ENCODE data around the gene LYRM4.

LYRM4 gene

GRCh38 chr6:5246141-5247097 lies 14.3 kb downstream of the LYRM4 start:
- DNase-seq (ENCODE audit: low spot score) = no peak

DNA sequence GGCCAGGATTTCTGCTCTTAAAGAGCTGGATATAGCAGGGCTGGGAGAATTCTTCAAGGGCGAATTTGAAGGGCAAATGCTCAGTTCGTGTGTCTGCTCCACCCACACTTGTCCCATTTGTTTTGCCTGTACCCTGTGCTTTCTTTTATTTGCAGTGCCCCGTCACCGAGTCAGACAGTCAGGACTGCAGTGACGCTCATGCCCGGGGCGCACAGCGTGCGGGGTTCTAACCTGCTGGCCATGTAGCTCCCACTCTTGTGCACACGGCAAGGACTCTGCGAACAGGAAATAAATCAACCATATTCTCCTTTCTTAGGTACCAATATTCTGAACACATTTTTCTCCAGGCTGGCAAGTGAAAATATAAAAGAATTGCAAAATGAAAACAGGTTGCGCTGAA lies 17.7 kb downstream of the LYRM4 start:
- no peak for DNase-seq (ENCODE audit: low spot score)

DNA sequence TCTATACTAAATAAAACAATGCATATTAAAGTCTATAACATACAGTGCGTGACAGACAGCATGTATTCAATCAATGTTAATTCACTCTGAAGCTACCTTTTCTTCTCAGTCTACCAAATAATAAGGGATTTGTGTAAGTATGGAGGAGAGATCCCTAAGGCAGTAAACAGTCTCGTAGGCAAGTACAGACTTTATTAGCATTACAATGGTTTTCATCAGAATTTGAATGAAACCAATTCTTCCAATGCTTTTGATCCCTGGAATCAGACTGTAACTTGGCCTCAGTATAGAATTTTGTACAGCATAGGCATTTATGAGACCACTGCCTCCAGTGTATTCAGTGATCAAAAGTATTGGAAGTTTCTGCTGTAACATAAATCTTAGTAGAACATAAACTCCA lies 19.5 kb downstream of the LYRM4 start:
- DNase-seq (ENCODE audit: low spot score) = no peak

DNA sequence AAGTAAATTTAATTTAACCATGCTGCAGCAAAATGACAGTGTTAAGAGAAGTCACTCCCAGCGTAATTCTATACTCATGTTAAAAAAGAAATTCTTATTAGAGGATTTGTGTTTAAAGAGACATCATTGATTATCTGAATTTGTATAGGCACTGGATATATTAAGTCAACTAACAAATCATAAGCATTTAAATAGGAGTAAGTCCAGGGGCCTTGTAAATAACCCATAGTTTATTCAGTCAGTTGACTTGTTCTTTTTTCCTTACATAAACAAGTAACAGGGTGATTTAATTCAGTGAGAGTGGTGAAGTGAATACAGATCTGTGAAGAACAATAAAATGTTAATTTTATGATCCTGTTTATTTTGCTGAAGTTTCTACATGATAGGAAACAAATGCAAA lies 22.4 kb downstream of the LYRM4 start:
- no peak for DNase-seq (ENCODE audit: low spot score)

GRCh38 chr6:5237805-5238204 lies 22.9 kb downstream of the LYRM4 start:
- DNase-seq (ENCODE audit: low spot score) = no peak

GRCh38 chr6:5235830-5236229 lies 24.9 kb downstream of the LYRM4 start:
- no peak for DNase-seq (ENCODE audit: low spot score)

DNA sequence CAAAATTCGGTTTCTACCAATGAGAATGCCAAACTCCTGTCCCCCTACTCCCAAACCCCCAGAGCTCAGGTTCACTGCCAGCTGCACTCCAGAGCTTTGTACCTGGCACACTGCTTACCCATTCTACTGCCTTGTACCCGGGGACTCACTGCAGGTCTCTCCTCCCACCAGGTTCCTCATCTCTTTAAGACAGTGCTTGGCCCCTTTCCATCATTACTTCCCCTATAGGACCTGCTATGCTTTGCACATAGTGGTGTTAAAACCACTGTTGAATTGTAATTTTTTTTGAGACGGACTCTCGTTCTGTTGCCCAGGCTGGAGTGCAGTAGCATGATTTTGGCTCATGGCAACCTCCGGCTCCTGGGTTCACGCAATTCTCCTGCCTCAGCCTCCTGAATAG lies 25.9 kb downstream of the LYRM4 start:
- no peak for DNase-seq (ENCODE audit: low spot score)

GRCh38 chr6:5231289-5231688 lies 29.5 kb downstream of the LYRM4 start:
- DNase-seq (ENCODE audit: low spot score) = no peak

DNA sequence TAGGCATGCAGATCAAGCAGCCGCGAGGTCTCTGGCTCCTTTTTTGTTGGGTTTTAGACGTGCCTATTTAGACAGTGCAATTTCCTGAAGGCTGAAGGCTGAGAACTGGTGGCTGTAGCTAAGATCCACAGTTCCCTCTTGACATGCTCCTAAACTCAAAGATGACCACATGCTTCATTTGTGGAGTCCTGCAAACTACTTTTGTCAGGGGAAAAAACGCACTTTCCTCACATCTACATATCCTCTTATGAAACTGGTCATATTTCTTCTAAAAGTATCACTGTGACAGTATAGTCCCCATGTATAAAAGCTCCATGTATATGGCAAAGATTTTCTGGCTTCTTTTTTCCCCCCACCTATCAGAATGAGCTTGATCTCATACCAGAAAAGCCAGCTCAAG lies 30.7 kb downstream of the LYRM4 start:
- no peak for DNase-seq (ENCODE audit: low spot score)

GRCh38 chr6:5229356-5229755 lies 31.4 kb downstream of the LYRM4 start:
- DNase-seq (ENCODE audit: low spot score) = no peak

DNA sequence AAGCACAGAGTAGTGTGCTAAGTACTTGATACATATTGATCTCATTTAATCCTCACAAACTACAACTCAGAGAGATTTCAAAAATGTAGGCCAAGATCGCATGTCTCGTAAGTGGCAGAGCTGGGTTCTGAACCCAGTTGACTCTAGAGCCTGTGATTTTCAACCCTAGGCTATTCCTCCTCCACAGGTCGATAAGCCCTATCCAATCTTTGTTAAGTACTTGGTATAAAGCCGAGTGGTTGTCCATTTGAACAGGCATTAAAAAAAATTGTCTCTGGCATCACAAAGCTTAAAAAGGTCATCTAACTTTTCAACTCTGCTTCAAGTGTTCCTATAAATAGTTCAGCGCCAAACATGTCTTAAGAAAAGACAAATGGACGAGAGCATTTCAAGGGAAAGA lies 37.4 kb downstream of the LYRM4 start:
- DNase-seq (ENCODE audit: low spot score) = no peak

DNA sequence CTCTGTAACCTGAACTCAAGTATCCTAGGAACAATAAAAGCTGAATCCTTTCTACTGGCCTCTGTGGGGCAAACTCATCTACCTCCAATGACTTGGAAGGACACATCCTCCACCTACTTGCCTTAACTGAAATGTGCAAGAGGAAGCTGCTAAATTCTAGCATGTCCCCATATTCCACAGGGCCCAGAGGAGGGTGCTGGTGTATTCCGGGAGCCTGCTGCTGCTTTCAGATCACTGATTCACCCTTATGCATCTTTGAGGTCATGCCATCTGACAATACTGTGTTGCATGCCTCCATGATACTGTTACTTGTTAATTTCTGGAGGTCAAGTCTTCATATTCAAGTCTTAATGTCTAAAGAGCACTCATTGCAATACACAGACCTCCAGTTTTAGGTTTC lies 40.3 kb downstream of the LYRM4 start:
- DNase-seq (ENCODE audit: low spot score) = no peak

GRCh38 chr6:5219011-5219691 lies 41.6 kb downstream of the LYRM4 start:
- no peak for DNase-seq (ENCODE audit: low spot score)

DNA sequence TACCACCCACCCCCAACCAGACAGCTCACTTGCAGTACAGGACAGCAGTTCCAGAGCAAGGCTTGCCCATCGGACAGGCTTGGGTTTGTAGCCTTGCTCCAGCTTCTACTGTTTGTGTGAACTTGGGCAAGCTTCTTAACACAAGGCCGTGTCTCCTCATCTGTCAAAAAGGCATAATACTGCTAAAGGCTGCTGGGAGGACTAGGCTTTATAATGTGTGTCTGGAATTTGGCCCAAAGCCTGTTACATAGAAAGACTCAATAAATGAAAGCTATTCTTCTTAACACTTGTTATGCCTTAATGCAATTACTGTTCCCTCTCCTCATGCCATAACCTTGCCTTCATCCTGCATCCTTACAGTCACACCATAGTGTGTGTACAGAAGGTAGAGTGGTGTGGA lies 43.4 kb downstream of the LYRM4 start:
- no peak for DNase-seq (ENCODE audit: low spot score)

DNA sequence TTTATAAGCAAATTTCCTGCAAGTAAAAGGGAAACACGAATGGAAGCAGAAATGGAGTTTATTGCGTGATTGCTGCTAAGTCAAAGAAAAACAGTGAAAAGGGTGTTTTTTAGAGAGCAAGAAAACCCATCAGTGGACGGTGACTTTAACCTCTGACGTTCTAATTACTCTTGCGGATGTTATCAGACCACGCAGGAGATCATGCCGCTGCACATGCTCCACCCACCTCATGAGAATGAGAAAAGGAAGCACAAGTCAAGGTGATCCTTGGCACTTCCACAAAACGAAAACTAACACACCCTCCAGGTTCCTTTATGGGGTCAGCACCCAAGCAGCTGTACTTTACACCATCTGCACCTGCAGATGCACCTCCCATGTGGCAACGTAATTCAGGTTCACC lies 45.0 kb downstream of the LYRM4 start:
- DNase-seq (ENCODE audit: low spot score) = no peak

DNA sequence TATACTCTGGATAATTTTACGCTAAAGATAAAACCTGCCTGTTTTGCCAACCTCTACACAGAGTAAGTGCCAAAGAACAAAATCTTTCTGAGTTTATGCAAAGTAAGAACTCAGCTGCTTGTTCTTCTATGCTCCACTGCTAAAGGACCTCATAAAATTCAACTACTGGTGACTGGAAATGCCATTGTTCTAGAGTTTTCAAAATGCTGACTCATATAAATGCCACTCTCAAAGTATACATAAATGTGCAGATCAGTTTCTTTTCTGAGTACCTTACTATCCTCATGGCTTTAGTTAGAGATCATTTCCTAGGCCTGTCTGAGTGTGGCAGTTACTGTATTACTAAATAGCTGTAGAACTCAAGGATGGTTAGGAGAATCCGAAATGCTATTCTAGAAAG lies 45.6 kb downstream of the LYRM4 start:
- DNase-seq (ENCODE audit: low spot score) = peak; percentile 35

DNA sequence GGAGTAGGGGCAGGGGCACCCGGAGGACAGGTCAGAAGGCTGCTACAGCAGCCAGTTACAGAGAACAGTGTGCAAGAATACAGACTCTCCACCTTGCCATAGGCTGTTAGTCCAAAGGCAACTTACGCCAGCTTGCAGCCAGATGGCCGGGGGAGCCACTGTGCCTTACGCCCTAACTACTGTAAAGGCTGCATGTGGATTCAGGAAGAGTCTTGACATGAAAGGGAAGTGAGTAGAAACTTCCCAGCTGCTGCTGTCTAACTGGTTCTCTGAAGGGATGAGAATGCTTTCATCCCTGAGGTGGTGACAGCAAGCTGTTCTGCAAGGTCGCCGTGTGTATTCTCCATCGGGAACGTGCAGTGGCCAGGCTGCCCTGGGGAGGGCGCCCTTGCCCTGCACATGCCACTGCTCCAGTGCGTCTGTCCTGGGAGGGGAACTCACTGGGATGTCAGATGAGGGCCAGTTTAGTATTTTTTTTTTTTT lies 46.1 kb downstream of the LYRM4 start:
- peak; percentile 38 for DNase-seq (ENCODE audit: low spot score)

GRCh38 chr6:5213836-5214235 lies 46.9 kb downstream of the LYRM4 start:
- peak; percentile 21 for DNase-seq (ENCODE audit: low spot score)

- DNase-seq (ENCODE audit: low spot score) = no peak
Measured at GRCh38 chr6:5211492-5211891, 49.3 kb downstream of the LYRM4 start.

DNA sequence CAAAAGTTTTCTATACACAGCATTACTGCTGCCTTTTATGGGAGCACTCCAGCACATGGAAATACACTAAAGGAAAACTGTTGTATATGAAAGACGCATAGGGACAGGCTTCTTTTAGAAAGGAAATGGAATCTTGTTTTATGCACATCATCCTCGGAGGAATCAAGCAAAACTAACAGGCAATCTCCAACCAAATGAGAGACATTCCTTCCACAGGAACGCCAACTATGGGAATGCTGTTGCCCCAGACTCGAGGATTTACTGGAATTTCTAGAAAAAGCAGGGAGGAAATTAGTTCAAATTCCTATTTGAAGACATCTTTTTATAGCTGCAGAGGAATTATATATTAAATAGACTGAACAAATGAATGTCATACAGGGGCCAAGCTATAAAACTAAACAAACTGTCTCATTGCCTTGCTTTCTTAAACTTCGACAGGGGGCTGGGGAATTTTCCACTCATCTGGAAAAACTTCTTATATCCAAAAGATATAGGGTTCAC lies 52.2 kb downstream of the LYRM4 start:
- no peak for DNase-seq (ENCODE audit: low spot score)

GRCh38 chr6:5208057-5208456 lies 52.7 kb downstream of the LYRM4 start:
- DNase-seq (ENCODE audit: low spot score) = no peak

DNA sequence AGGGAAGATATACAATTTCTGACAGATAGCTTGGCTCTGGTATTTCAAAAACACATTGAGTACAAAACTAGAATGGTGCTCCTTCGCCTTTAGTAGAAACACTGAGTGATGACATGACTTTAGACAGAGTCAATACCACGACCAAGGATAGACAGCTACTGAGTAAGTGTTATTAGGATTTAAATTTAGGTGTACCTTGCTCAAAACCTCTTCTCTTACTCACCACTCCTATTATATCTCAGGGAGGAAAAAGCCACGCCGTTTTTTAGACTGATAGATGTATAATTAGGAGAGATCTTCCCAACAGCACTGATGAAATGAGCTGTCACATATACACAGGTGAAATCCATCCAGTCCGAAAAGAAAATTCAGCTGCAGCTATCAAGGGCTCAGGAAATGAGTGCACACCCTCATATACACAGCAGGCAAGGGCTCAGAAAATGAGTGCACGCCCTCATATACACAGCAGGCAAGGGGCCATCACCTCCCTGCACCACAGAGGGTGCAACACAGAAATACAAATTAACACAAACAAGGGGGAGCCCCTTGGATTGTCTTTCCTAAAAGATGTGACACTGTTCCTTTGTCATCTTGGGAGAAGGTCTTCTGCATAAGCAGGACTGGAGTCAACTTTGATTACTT lies 53.7 kb downstream of the LYRM4 start:
- no peak for DNase-seq (ENCODE audit: low spot score)

Measured in kidney tubule cell (primary cell).